Type B pancreatic cell (in vitro differentiated cells): Measurements from ENCODE around the gene UBE3A. TPM values are rescaled to one million over a fixed set of nuclear protein-coding genes. Genes with fewer than 3 reads are reported as not detected.
"Not testable (repeated sequence)": the region's sequence is repeated elsewhere in the genome, so short reads cannot be mapped to it uniquely, and the experiment has no call there.

ENCODE experiments used
- DNase-seq: peaks from one replicate; pipeline ENCODE4 v3.0.0; 2021; ENCODE audit warnings: mixed read lengths; ENCODE audit not compliant: unreplicated experiment; ENCODE audit errors: extremely low spot score
- H3K27ac Mint-ChIP-seq: 2 replicates; pipeline ENCODE4 v1.8.0; 2021; ENCODE audit warnings: mild to moderate bottlenecking, mixed read lengths
- H3K27me3 Mint-ChIP-seq: 2 replicates; pipeline ENCODE4 v1.8.0; 2021; ENCODE audit warnings: mixed read lengths
- H3K36me3 Mint-ChIP-seq: 2 replicates; pipeline ENCODE4 v1.8.0; 2021; ENCODE audit warnings: mixed read lengths
- H3K4me1 Mint-ChIP-seq: one replicate; pipeline ENCODE4 v1.8.0; 2021; ENCODE audit warnings: mixed read lengths; ENCODE audit not compliant: unreplicated experiment
- H3K4me3 Mint-ChIP-seq: 2 replicates; pipeline ENCODE4 v1.8.0; 2021; ENCODE audit warnings: mild to moderate bottlenecking, mixed read lengths
- H3K9me3 Mint-ChIP-seq: 2 replicates; pipeline ENCODE4 v1.8.0; 2021; ENCODE audit warnings: mixed read lengths
- CTCF ChIP-seq: fragments of 200-600 bp; sonication (generic); conservative IDR thresholded peaks from 2 replicates; pipeline ENCODE4 v1.5.0; 2021; ENCODE audit warnings: antibody characterized with exemption, mild to moderate bottlenecking
- total RNA-seq: library from RNA; stranded (reverse); gene quantifications from 2 replicates; pipeline ENCODE4 v1.2.1, GENCODE V29; 2021; ENCODE audit warnings: low replicate concordance

UBE3A gene
- total RNA-seq, 1 donor from 2014 or later = 89.0 TPM

- DNase-seq = no peak
- Mint-ChIP-seq H3K9me3 (no peaks in the 10 kb centered on the region), H3K27ac (no peak overlapping the region), H3K36me3 (no peaks in the 10 kb centered on the region), H3K4me3 (no peak overlapping the region), H3K4me1 (no peaks in the 10 kb centered on the region), H3K27me3 (no peaks in the 10 kb centered on the region)
- no peak for TF ChIP-seq CTCF
These were observed 26.0 kb upstream of the UBE3A start for GRCh38 chr15:25464784-25465183.

- Mint-ChIP-seq H3K9me3 (no peaks in the 10 kb centered on the region), H3K4me3 (no peak overlapping the region), H3K27me3 (no peaks in the 10 kb centered on the region), H3K27ac (no peak overlapping the region), H3K36me3 (no peaks in the 10 kb centered on the region), H3K4me1 (no peaks in the 10 kb centered on the region)
- DNase-seq = no peak
- no peak for TF ChIP-seq CTCF
These were observed 25.6 kb upstream of the UBE3A start for GRCh38 chr15:25464383-25464782.

- Mint-ChIP-seq H3K27me3 (no peaks in the 10 kb centered on the region), H3K4me1 (no peaks in the 10 kb centered on the region), H3K4me3 (no peak overlapping the region), H3K27ac (no peak overlapping the region), H3K36me3 (no peaks in the 10 kb centered on the region), H3K9me3 (peaks cover 7% of the 10 kb centered on the region)
- DNase-seq = no peak
- no peak for TF ChIP-seq CTCF
These were observed 17.4 kb upstream of the UBE3A start for GRCh38 chr15:25456196-25456595.

GRCh38 chr15:25455226-25455625, 16.4 kb upstream of the UBE3A start:
- no peak for DNase-seq
- Mint-ChIP-seq H3K27ac (no peak overlapping the region), H3K4me3 (no peak overlapping the region), H3K27me3 (no peaks in the 10 kb centered on the region), H3K9me3 (peaks cover 13% of the 10 kb centered on the region), H3K4me1 (no peaks in the 10 kb centered on the region), H3K36me3 (no peaks in the 10 kb centered on the region)
- no peak for TF ChIP-seq CTCF

- Mint-ChIP-seq H3K4me3 (no peak overlapping the region), H3K36me3 (no peaks in the 10 kb centered on the region), H3K9me3 (peaks cover 15% of the 10 kb centered on the region), H3K4me1 (no peaks in the 10 kb centered on the region), H3K27ac (no peak overlapping the region), H3K27me3 (no peaks in the 10 kb centered on the region)
- TF ChIP-seq CTCF = no peak
- DNase-seq = no peak
These were observed 15.9 kb upstream of the UBE3A start for GRCh38 chr15:25454771-25455170.

GRCh38 chr15:25453246-25453645, 14.4 kb upstream of the UBE3A start:
- not testable (repeated sequence) for DNase-seq, H3K4me1 Mint-ChIP-seq, H3K27ac Mint-ChIP-seq, H3K4me3 Mint-ChIP-seq, H3K27me3 Mint-ChIP-seq, H3K36me3 Mint-ChIP-seq
- H3K9me3 Mint-ChIP-seq = peaks cover 15% of the 10 kb centered on the region
